DND-41 (cell line): ENCODE data around the gene MCOLN3.

Experiments
- CTCF ChIP-seq: IDR thresholded peaks from 2 replicates; pipeline ENCODE4 v1.5.1; 2012; ENCODE audit warnings: borderline replicate concordance, low read length, moderate library complexity, mild to moderate bottlenecking; ENCODE audit not compliant: poor library complexity, severe bottlenecking; ENCODE audit errors: extremely low read depth
- EZH2 ChIP-seq: IDR thresholded peaks from 3 replicates; pipeline ENCODE4 v1.6.1; 2012; ENCODE audit warnings: borderline replicate concordance, low read depth, mild to moderate bottlenecking, moderate library complexity, low read length, inconsistent platforms; ENCODE audit not compliant: severe bottlenecking

DNA sequence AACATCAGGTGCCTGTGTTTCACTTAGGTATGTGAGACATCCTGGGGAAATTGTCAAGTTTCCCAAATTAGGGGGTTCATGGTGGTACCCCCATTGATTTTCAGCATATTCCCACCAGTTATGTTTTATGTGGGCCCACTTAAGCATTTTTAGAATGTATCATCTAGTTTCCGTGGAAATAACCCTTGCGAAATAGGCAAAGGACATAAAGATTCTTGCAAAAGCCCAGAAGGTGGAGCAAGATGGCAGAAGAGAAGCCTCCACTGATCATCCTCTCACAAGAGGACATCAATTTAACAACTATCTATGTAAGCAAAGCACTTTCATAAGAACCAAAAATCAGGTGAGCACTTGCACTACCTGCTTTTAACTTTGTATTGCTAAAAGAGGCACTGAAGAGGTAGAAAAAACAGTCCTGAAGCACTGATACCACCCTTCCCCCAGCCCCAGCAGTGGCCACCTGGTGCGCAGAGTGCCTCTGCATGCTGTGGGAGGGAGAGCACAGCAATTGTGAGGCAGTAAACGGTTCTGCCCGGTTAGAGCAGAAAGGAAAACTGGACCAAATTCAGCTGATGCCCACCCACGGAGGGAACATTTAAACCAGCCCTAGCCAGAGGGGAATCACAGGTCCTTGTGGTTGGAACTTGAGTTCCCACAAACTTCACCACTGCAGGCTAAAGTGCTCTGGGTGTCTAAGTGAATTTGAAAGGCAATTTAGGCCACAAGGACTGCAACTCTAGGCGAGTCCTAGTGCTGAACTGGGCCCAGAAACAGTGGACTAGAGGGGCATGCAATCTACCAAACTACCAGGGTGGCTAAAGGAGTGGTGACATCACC is 74.6 kb downstream of the MCOLN3 start:
- TF ChIP-seq EZH2 (no peak), CTCF (no peak)
